ENCODE data around the gene SLC1A3. TPM values are rescaled to one million over a fixed set of nuclear protein-coding genes. Genes with fewer than 3 reads are reported as not detected.

The SLC1A3 gene
- total RNA-seq, 1 donor from 2014 or later = 43.5 TPM

GRCh38 chr5:36698031-36698430 lies 91.6 kb downstream of the SLC1A3 start:
- DNase-seq = no peak
- H3K36me3 ChIP-seq = no peaks in the 10 kb centered on the region
- no peak overlapping the region for H3K27ac ChIP-seq
- no peak for ATAC-seq
- intact Hi-C loops (cut with DNase I) = loop anchor here (10.0 kb wide), 1 partner anchor 283 kb away; no protein-coding TSS in a partner anchor
- H3K4me3 ChIP-seq = no peak overlapping the region
- H3K9me3 ChIP-seq = no peaks in the 10 kb centered on the region
- peaks cover 6% of the 10 kb centered on the region for H3K27me3 ChIP-seq
- H3K4me1 ChIP-seq = peaks cover 25% of the 10 kb centered on the region
- TF ChIP-seq CTCF (IDR thresholded peaks at IDR 0.05) = no peak

GRCh38 chr5:36701085-36701698 lies 94.8 kb downstream of the SLC1A3 start:
- no peak for TF ChIP-seq CTCF (IDR thresholded peaks at IDR 0.05)
- Histone ChIP-seq H3K4me3 (no peak overlapping the region), H3K36me3 (no peaks in the 10 kb centered on the region), H3K27ac (no peak overlapping the region), H3K9me3 (no peaks in the 10 kb centered on the region), H3K4me1 (peaks cover 26% of the 10 kb centered on the region), H3K27me3 (no peaks in the 10 kb centered on the region)
- no peak for DNase-seq
- peak; percentile 85 for ATAC-seq
- intact Hi-C loops (cut with DNase I) = no loop called here

GRCh38 chr5:36703245-36703860 lies 96.9 kb downstream of the SLC1A3 start:
- DNase-seq = peak; percentile 76
- Histone ChIP-seq H3K27ac (no peak overlapping the region), H3K27me3 (no peaks in the 10 kb centered on the region), H3K9me3 (no peaks in the 10 kb centered on the region), H3K36me3 (no peaks in the 10 kb centered on the region), H3K4me3 (no peak overlapping the region), H3K4me1 (peaks cover 26% of the 10 kb centered on the region)
- intact Hi-C loops (cut with DNase I) = no loop called here
- TF ChIP-seq CTCF (IDR thresholded peaks at IDR 0.05) = no peak
- peak; percentile 73 for ATAC-seq

- no peak for TF ChIP-seq CTCF (IDR thresholded peaks at IDR 0.05)
- no peaks in the 10 kb centered on the region for H3K27me3 ChIP-seq
Measured at GRCh38 chr5:36704131-36704530, 97.7 kb downstream of the SLC1A3 start.

GRCh38 chr5:36705055-36705454 lies 98.6 kb downstream of the SLC1A3 start:
- intact Hi-C loops (cut with DNase I) = no loop called here
- H3K9me3 ChIP-seq = no peaks in the 10 kb centered on the region
- H3K27ac ChIP-seq = no peak overlapping the region
- DNase-seq (no peak), ATAC-seq (no peak)
- peaks cover 26% of the 10 kb centered on the region for H3K4me1 ChIP-seq
- no peaks in the 10 kb centered on the region for H3K36me3 ChIP-seq
- H3K27me3 ChIP-seq = no peaks in the 10 kb centered on the region
- H3K4me3 ChIP-seq = no peak overlapping the region
- TF ChIP-seq CTCF (IDR thresholded peaks at IDR 0.05) = no peak

More at GRCh38 chr5:36704131-36704530, 97.7 kb downstream of the SLC1A3 start:
- no peaks in the 10 kb centered on the region for H3K9me3 ChIP-seq
- H3K27ac ChIP-seq = no peak overlapping the region
- no peaks in the 10 kb centered on the region for H3K36me3 ChIP-seq
- no peak overlapping the region for H3K4me3 ChIP-seq
- DNase-seq = no peak
- intact Hi-C loops (cut with DNase I) = no loop called here
- H3K4me1 ChIP-seq = peaks cover 26% of the 10 kb centered on the region
- no peak for ATAC-seq

All from upper lobe of right lung (tissue), 1 donor.